Left kidney (tissue), 1 donor: ENCODE measurements around the gene MPC2. TPM values are rescaled to one million over a fixed set of nuclear protein-coding genes. Genes with fewer than 3 reads are reported as not detected.

Source experiments
- polyA plus RNA-seq: library from polyadenylated mRNA; unstranded; fragments of 120-200 nt; gene quantifications from one replicate; pipeline ENCODE4 v1.2.1, GENCODE V29; 2013; ENCODE audit not compliant: insufficient read length

Gene MPC2
- polyA plus RNA-seq, 1 donor = 178 TPM

Other genes with a start within 250 kb of the MPC2 start
- gene MPZL1, start 215.1 kb downstream of the MPC2 start, polyA plus RNA-seq = 137 TPM
- gene ADCY10, start 22.9 kb downstream of the MPC2 start, polyA plus RNA-seq = 0.83 TPM
- 85.3 TPM for gene DCAF6, start 389 bp downstream of the MPC2 start, polyA plus RNA-seq
- gene GPR161, start 199.9 kb upstream of the MPC2 start, polyA plus RNA-seq = 21.7 TPM
- 53.5 TPM for gene TIPRL, start 241.9 kb upstream of the MPC2 start, polyA plus RNA-seq